ENCODE measurements around the gene LBH. TPM values are rescaled to one million over a fixed set of nuclear protein-coding genes. Genes with fewer than 3 reads are reported as not detected.

LBH gene
- polyA plus RNA-seq, 1 of the 3 experiments (the other 2 are of a cell fraction) = 22.8 TPM

DNA sequence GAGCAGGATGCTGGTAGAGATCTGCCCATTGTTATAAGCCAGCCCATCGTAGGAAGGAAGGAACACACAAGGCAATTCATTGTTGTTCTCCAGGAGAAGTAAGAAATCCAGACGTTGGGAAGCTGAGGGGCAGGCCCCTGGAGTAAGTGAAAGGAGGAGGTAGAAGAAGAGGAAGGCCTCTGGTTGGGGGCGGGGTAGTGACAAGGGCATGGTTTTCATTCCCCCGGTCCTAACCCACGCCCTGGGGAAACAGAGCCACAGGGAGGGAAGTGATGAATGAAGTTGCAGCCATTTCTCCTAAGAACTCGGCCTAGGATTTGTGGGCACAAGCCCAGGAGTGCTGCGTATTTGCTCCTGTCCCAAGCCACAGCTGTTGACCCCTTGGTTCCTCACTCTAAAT, 18.0 kb downstream of the LBH start:
- ChIA-PET CTCF (interaction anchor here (1.1 to 14.2 kb wide), 2 partner anchors 11 to 16 kb away, joined by 3 to 97 read pairs; no protein-coding TSS in a partner anchor), POLR2A (no interaction called here)
- TF ChIP-seq CTCF (IDR thresholded peaks at IDR 0.05) (no peak), EP300 (IDR thresholded peaks at IDR 0.05; ENCODE audit: borderline replicate concordance in 1 of 2, low read depth in 1 of 2, low read length in 1 of 2) (no peak), SIN3A (IDR thresholded peaks at IDR 0.05; ENCODE audit: borderline replicate concordance, low read depth, low read length) (no peak), RFX5 (IDR thresholded peaks at IDR 0.05; ENCODE audit: low read length) (no peak), SMC3 (IDR thresholded peaks at IDR 0.05; ENCODE audit: low read depth, low read length) (no peak), TCF12 (IDR thresholded peaks at IDR 0.05) (no peak), USF2 (IDR thresholded peaks at IDR 0.05; ENCODE audit: borderline replicate concordance, low read depth, low read length) (no peak), MAX (IDR thresholded peaks at IDR 0.05; ENCODE audit: low read depth) (no peak), YY1 (IDR thresholded peaks at IDR 0.05; ENCODE audit: low read depth) (no peak), JUND (IDR thresholded peaks at IDR 0.05) (no peak), FOSL2 (IDR thresholded peaks at IDR 0.05; ENCODE audit: borderline replicate concordance, low read depth) (no peak), EZH2phosphoT487 (IDR thresholded peaks at IDR 0.05; ENCODE audit: borderline replicate concordance, low read depth) (no peak), NFIC (IDR thresholded peaks at IDR 0.05; ENCODE audit: borderline replicate concordance) (no peak), MXI1 (IDR thresholded peaks at IDR 0.05; ENCODE audit: low read depth, low read length) (no peak), FOXJ3 (CRISPR knock-in tag; IDR thresholded peaks at IDR 0.05) (no peak), ELF1 (IDR thresholded peaks at IDR 0.05) (no peak)
- TF ChIP-seq, protein P1, sequence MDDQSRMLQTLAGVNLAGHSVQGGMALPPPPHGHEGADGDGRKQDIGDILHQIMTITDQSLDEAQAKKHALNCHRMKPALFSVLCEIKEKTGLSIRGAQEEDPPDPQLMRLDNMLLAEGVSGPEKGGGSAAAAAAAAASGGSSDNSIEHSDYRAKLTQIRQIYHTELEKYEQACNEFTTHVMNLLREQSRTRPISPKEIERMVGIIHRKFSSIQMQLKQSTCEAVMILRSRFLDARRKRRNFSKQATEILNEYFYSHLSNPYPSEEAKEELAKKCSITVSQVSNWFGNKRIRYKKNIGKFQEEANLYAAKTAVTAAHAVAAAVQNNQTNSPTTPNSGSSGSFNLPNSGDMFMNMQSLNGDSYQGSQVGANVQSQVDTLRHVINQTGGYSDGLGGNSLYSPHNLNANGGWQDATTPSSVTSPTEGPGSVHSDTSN (IDR thresholded peaks at IDR 0.05) = no peak
- TF ChIP-seq, protein P2, sequence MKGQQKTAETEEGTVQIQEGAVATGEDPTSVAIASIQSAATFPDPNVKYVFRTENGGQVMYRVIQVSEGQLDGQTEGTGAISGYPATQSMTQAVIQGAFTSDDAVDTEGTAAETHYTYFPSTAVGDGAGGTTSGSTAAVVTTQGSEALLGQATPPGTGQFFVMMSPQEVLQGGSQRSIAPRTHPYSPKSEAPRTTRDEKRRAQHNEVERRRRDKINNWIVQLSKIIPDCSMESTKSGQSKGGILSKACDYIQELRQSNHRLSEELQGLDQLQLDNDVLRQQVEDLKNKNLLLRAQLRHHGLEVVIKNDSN (IDR thresholded peaks at IDR 0.05; ENCODE audit: borderline replicate concordance, low read depth) = no peak
- TF ChIP-seq, protein P3, sequence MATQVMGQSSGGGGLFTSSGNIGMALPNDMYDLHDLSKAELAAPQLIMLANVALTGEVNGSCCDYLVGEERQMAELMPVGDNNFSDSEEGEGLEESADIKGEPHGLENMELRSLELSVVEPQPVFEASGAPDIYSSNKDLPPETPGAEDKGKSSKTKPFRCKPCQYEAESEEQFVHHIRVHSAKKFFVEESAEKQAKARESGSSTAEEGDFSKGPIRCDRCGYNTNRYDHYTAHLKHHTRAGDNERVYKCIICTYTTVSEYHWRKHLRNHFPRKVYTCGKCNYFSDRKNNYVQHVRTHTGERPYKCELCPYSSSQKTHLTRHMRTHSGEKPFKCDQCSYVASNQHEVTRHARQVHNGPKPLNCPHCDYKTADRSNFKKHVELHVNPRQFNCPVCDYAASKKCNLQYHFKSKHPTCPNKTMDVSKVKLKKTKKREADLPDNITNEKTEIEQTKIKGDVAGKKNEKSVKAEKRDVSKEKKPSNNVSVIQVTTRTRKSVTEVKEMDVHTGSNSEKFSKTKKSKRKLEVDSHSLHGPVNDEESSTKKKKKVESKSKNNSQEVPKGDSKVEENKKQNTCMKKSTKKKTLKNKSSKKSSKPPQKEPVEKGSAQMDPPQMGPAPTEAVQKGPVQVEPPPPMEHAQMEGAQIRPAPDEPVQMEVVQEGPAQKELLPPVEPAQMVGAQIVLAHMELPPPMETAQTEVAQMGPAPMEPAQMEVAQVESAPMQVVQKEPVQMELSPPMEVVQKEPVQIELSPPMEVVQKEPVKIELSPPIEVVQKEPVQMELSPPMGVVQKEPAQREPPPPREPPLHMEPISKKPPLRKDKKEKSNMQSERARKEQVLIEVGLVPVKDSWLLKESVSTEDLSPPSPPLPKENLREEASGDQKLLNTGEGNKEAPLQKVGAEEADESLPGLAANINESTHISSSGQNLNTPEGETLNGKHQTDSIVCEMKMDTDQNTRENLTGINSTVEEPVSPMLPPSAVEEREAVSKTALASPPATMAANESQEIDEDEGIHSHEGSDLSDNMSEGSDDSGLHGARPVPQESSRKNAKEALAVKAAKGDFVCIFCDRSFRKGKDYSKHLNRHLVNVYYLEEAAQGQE (IDR thresholded peaks at IDR 0.05; ENCODE audit: low read depth, low read length) = no peak
- WGBS (ENCODE audit: low lambda C conversion rate) = 76% methylated on average over 7 of the region's 7 CpGs
- no peak for DNase-seq
- Histone ChIP-seq H3K27ac (ENCODE audit: low read depth in 2 of 2, low read length in 1 of 2) (no peak overlapping the region), H3F3A (replicated peaks; ENCODE audit: insufficient read depth) (peaks cover 7% of the 10 kb centered on the region), H3K36me3 (replicated peaks in 1 of 2; ENCODE audit: control insufficient read depth in 1 of 2, insufficient read depth in 2 of 2, low read length in 1 of 2) (peaks cover 0 to 9% of the 10 kb centered on the region in 2 experiments), H2AFZ (ENCODE audit: low read depth) (no peak overlapping the region), H3K9me3 (no peaks in the 10 kb centered on the region), H3K9ac (no peak overlapping the region), H4K20me1 (ENCODE audit: insufficient read depth) (no peaks in the 10 kb centered on the region; the same call in 1 of the 2 replicates), H3K9me2 (no peaks in the 10 kb centered on the region), H3K4me3 (ENCODE audit: low read depth in 2 of 2, low read length in 1 of 2) (no peak overlapping the region), H3K4me1 (ENCODE audit: control insufficient read depth in 1 of 2, insufficient read depth in 2 of 2, low read depth in 1 of 2, low read length in 1 of 2) (peaks cover 3 to 18% of the 10 kb centered on the region in 2 experiments; a peak in 3 of 4 replicates), H3K79me2 (ENCODE audit: insufficient read depth) (peaks cover 63% of the 10 kb centered on the region), H3K27me3 (ENCODE audit: insufficient read depth) (no peaks in the 10 kb centered on the region), H3K4me2 (no peak overlapping the region)

All from SK-N-SH (cell line).